ENCODE measurements around the gene PTCHD1.

DNA sequence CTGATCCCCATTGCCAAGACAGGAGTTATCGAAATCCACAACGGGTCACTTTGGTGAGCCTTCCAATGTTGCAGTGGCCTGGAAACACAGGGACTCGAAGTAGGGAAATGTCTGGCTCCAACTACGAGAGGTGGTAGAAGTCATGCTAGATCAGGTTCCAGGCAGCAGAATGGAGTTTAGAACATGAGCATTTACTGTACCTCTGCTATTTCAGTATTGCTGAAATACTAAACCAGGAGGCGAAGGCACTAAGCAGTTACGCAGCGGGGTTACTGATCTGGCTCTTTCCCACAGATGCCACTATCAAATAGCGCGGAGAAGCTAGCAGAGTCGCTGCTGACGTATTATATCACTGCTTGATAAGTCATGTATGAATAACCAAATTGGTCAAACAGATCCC, 56.3 kb downstream of the PTCHD1 start:
- TF ChIP-seq, protein P1, sequence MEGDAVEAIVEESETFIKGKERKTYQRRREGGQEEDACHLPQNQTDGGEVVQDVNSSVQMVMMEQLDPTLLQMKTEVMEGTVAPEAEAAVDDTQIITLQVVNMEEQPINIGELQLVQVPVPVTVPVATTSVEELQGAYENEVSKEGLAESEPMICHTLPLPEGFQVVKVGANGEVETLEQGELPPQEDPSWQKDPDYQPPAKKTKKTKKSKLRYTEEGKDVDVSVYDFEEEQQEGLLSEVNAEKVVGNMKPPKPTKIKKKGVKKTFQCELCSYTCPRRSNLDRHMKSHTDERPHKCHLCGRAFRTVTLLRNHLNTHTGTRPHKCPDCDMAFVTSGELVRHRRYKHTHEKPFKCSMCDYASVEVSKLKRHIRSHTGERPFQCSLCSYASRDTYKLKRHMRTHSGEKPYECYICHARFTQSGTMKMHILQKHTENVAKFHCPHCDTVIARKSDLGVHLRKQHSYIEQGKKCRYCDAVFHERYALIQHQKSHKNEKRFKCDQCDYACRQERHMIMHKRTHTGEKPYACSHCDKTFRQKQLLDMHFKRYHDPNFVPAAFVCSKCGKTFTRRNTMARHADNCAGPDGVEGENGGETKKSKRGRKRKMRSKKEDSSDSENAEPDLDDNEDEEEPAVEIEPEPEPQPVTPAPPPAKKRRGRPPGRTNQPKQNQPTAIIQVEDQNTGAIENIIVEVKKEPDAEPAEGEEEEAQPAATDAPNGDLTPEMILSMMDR (IDR thresholded peaks at IDR 0.05): no peak
- no peak for TF ChIP-seq POLR2A (IDR thresholded peaks at IDR 0.05)

All from Peyer's patch (tissue), 4 donors.